GM12801 (cell line): ENCODE data around the gene DOCK10.

Experiments
- TF ChIP-seq, protein P1 (sequence below): IDR thresholded peaks from one replicate; pipeline ENCODE4 v1.5.1; 2011; ENCODE audit warnings: control low read depth; ENCODE audit not compliant: insufficient read length; ENCODE audit errors: extremely low read depth

The DOCK10 gene

DNA sequence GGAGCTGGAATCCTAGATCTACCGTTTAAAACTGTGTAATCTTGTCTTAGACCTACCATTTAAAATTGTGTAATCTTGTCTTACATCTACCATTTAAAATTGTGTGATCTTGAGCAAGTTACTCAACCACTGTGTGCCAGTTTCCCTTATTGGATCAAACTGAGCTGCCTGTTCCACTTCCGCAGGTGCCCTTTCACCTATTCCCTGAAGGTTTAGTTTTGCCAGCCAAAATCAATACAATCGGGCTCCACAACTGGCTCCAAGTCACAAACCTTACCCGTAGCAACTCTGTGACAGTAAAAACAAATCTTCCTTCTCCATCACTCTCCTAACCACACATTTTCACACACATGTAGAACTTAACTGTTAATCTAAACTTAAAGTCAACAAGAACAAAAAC is 20.1 kb downstream of the DOCK10 start:
- TF ChIP-seq, protein P1, sequence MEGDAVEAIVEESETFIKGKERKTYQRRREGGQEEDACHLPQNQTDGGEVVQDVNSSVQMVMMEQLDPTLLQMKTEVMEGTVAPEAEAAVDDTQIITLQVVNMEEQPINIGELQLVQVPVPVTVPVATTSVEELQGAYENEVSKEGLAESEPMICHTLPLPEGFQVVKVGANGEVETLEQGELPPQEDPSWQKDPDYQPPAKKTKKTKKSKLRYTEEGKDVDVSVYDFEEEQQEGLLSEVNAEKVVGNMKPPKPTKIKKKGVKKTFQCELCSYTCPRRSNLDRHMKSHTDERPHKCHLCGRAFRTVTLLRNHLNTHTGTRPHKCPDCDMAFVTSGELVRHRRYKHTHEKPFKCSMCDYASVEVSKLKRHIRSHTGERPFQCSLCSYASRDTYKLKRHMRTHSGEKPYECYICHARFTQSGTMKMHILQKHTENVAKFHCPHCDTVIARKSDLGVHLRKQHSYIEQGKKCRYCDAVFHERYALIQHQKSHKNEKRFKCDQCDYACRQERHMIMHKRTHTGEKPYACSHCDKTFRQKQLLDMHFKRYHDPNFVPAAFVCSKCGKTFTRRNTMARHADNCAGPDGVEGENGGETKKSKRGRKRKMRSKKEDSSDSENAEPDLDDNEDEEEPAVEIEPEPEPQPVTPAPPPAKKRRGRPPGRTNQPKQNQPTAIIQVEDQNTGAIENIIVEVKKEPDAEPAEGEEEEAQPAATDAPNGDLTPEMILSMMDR = no peak

DNA sequence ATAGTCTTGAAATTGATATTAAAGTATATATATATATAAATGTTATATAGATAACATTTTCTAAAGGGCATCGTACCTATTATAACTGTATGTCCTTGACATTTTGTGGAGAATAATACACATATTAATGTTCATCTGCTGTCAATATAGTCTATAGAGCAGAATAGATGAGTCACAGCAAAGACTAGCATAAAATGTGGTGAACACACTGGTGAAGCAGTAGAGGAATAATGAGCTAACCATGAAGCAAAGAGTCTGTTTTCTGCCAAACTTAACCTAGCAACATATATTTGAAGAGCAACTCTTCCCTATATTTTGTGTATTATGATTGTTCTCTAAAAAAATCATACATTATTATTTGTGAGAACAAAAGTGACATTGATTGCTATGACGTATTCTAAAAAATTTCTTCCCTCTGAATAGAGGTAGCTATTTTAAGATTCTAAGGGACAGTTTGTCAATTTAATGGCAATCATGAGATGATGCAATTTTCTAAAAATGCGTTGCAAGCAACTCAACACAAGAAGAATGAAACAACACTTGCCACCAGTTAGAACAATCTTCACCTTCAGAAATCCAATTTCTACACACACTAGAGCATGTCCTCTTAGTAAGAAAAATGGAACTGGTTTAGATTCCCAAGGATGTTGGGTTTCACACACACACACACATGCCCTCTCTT is 22.0 kb downstream of the DOCK10 start:
- TF ChIP-seq, protein P1 = no peak

GRCh38 chr2:225019105-225019504 is 23.2 kb downstream of the DOCK10 start:
- TF ChIP-seq, protein P1 = no peak

DNA sequence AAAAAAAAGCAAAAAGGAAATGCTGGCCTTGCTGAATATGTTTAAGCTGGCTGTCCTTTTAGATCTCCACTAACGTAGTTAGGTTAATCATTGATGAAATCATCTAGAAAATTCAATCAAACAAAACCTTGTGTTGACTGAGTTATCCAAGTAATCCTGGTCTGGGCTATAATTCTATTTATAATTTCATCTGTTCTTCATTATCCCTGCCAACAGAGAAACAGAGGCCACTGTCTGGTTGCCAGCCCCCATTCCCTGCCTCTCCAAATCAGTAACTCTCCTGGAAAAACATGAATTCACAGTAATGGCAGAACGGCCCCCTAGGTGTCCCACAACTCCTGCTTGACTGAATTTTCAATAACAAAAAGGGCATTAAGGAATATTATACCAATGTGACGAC is 24.6 kb downstream of the DOCK10 start:
- TF ChIP-seq, protein P1 = no peak

GRCh38 chr2:225017098-225017685 is 25.1 kb downstream of the DOCK10 start:
- TF ChIP-seq, protein P1 = no peak

- TF ChIP-seq, protein P1 = no peak
Observed at GRCh38 chr2:225013425-225014365, 28.6 kb downstream of the DOCK10 start.

- TF ChIP-seq, protein P1 = no peak
Observed at GRCh38 chr2:225011585-225011984, 30.7 kb downstream of the DOCK10 start.
